WERI-Rb-1 (cell line): ENCODE measurements around the gene PTPN23.
"Not testable (repeated sequence)": the region's sequence is repeated elsewhere in the genome, so short reads cannot be mapped to it uniquely, and the experiment has no call there.

Experiments used
- DNase-seq: peaks from one replicate; pipeline ENCODE4 v3.0.0-alpha.2; 2020
- H3K27ac ChIP-seq: fragments of 250-450 bp; sonication (Bioruptor Pico); 2 replicates; pipeline ENCODE4 v1.5.1; 2020; ENCODE audit warnings: mild to moderate bottlenecking, moderate library complexity
- H3K27me3 ChIP-seq: fragments of 250-450 bp; sonication (Bioruptor Pico); 2 replicates; pipeline ENCODE4 v1.5.1; 2021; ENCODE audit warnings: mild to moderate bottlenecking, low read depth, moderate library complexity; ENCODE audit not compliant: insufficient read depth, severe bottlenecking
- H3K36me3 ChIP-seq: fragments of 250-450 bp; sonication (Bioruptor Pico); 2 replicates; pipeline ENCODE4 v1.5.1; 2020; ENCODE audit warnings: mild to moderate bottlenecking, moderate library complexity
- H3K4me3 ChIP-seq: 2 replicates; pipeline ENCODE4 v1.5.1; 2011; ENCODE audit warnings: low read depth, mild to moderate bottlenecking, control low read depth, low read length
- H3K9me3 ChIP-seq: fragments of 250-450 bp; sonication (Bioruptor Pico); 2 replicates; pipeline ENCODE4 v1.5.1; 2021; ENCODE audit warnings: mild to moderate bottlenecking, moderate library complexity; ENCODE audit not compliant: severe bottlenecking
- TF ChIP-seq, protein P1 (sequence below): IDR thresholded peaks from 2 replicates; pipeline ENCODE4 v1.5.1; 2011; ENCODE audit warnings: low read depth, mild to moderate bottlenecking, control low read depth, inconsistent platforms, low read length

Gene PTPN23

DNA sequence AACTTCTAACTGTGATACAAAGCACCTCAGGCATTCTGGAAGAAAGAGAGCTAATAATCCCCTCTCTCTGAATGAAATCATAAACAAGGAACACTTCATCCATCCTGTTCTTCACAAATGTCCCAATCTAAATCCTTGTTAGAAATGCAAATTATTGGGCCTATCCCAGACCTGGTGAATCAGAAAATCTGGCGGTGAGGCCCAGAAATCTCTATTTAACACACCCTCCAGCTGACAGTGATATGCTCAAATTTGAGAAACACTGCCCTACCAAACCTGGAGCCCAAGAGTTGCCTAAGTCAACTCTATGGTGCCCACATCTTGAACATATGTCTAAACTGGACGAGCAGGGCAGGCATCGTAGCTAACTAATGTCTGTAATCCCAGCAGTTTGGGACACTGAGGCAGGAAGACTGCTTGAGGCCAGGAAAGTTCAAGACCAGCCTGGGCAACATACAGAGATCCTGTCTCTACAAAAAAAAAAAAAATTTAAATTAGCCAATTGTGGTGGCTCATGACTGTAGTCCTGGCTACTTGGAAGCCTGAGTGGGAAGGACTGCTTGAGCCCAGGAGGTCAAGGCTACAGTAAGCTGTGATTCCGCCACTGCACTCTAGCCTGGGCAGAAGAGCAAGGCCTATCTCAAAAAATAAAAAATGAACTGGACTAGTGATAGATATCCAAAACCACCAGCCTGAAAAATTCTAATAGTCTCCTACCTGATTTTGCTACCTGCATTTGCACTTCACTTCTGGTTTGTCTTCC, 71.8 kb downstream of the PTPN23 start:
- Histone ChIP-seq H3K27me3 (no peaks in the 10 kb centered on the region), H3K4me3 (no peak overlapping the region), H3K36me3 (no peaks in the 10 kb centered on the region), H3K27ac (no peak overlapping the region), H3K9me3 (no peaks in the 10 kb centered on the region)
- TF ChIP-seq, protein P1, sequence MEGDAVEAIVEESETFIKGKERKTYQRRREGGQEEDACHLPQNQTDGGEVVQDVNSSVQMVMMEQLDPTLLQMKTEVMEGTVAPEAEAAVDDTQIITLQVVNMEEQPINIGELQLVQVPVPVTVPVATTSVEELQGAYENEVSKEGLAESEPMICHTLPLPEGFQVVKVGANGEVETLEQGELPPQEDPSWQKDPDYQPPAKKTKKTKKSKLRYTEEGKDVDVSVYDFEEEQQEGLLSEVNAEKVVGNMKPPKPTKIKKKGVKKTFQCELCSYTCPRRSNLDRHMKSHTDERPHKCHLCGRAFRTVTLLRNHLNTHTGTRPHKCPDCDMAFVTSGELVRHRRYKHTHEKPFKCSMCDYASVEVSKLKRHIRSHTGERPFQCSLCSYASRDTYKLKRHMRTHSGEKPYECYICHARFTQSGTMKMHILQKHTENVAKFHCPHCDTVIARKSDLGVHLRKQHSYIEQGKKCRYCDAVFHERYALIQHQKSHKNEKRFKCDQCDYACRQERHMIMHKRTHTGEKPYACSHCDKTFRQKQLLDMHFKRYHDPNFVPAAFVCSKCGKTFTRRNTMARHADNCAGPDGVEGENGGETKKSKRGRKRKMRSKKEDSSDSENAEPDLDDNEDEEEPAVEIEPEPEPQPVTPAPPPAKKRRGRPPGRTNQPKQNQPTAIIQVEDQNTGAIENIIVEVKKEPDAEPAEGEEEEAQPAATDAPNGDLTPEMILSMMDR: no peak
- DNase-seq: no peak

DNA sequence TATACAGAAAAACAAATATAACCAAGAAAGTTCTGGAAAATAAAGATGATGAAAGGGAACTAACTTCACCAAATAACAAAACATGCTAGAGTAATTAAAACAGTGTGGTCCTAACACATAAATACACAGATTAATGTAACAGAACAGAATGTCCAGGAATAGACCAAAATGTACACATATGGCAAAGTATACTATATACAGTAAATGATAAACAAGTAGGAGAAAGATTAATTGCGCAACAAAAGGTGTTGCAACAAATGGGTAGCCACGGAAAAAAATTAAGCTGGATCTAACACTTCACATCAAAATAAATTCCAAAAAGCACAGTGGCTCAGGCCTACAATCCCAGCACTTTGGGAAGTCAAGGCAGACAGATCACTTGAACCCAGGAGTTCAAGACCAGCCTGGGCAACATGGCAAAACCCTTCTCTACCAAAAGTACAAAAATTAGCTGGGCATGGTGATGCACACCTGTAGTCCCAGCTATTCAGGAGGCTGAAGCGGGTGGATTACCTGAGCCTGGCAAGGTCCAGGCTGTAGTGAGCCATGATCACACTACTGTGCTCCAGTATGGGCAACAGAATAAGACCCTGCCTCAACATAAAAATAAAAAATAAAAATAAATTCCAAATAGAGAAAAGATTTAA, 75.1 kb downstream of the PTPN23 start:
- Histone ChIP-seq H3K27ac (no peak overlapping the region), H3K36me3 (no peaks in the 10 kb centered on the region), H3K9me3 (no peaks in the 10 kb centered on the region), H3K4me3 (no peak overlapping the region), H3K27me3 (no peaks in the 10 kb centered on the region)
- DNase-seq: no peak
- TF ChIP-seq, protein P1: no peak

DNA sequence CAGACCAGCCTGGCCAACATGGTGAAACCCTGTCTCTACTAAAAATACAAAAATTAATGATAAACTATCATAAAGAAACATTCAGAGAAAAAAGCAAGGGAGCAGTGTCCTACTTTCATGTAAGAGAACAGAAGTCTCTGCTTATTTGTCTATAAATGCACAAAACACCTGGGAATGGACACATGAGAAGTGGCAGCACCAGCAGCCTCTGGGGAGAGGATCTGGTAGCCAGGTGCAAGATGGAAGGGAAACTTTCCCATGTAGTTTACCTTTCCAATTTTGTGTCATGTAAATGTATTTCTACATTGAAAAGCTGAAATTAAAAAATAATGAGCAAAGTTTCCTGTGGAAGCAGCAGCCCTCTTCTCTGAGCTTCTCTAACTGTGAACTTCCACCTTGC, 76.2 kb downstream of the PTPN23 start:
- no peaks in the 10 kb centered on the region for H3K9me3 ChIP-seq
- H3K4me3 ChIP-seq: no peak overlapping the region
- H3K27ac ChIP-seq: no peak overlapping the region
- H3K36me3 ChIP-seq: no peaks in the 10 kb centered on the region
- TF ChIP-seq, protein P1: no peak
- no peaks in the 10 kb centered on the region for H3K27me3 ChIP-seq
- DNase-seq: no peak

DNA sequence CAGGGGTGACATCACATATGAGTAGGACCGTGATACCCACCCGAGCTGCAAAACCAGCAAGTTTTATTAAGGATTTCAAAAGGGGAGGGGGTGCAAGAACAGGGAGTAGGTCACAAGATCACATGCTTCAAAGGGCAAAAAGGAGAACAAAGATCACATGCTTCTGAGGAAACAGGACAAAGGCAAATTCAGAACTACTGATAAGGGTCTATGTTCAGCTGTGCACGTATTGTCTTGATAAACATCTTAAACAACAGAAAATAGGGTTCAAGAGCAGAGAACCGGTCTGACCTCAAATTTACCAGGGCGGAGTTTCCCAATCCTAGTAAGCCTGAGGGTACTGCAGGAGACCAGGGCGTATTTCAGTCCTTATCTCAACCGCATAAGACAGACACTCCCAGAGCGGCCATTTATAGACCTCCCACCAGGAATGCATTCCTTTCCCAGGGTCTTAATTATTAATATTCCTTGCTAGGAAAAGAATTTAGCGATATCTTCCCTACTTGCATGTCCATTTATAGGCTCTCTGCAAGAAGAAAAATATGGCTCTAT, 78.8 kb downstream of the PTPN23 start:
- H3K27ac ChIP-seq, DNase-seq, H3K36me3 ChIP-seq: not testable (repeated sequence)

More for the DNA sequence above, 78.8 kb downstream of the PTPN23 start:
- not testable (repeated sequence) for H3K9me3 ChIP-seq, H3K27me3 ChIP-seq, H3K4me3 ChIP-seq
